Measurements from ENCODE around the gene CMAS. TPM values are rescaled to one million over a fixed set of nuclear protein-coding genes. Genes with fewer than 3 reads are reported as not detected.

Gene CMAS
- total and polyA plus RNA-seq, 2 donors (not counting 3 experiments of a cell fraction or from before 2014, with no cell fraction given) = 8.5 to 35.4 TPM

DNA sequence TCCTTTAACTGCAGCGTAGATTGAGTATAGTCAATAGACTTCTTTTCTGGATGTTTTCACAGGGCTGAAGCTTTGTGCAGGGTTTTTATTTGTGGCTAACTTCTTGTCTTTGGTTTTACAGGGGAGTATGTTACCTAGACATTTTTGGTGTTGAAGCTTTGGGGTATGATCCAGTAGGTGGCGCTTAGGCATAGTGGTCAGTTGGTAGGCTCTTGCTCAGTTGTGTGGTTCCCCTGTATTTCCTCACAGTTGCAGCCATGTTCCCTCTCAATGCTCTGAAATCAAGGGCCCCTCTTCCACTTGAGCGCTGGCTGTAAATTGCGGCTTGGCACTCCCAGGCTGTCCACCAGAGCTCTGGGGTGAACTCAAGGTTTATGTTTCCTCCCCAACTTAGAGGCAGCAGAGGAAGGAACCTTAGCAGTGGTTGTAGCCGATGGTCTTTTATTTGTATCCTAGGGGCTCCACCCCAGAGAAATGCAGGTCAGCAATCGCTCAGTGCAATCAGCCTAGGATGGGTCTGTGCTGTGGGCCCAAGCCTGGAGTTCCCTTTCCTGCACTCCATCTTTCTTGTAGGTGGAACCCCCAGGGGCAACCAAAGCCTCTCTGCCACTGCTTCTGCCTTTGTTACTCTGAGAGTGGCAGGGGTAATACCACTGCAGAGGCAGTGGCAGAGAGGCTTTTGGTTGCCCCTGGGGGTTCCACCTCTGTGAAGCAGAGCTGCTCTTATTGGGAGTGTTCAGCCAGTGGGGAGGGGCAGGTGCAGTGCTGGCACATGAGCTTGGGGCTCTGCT is 55.1 kb downstream of the CMAS start:
- Histone ChIP-seq H4K20me1 (replicated peaks; ENCODE audit: control insufficient read depth, extremely low read depth, insufficient read depth, low read length) (no peaks in the 10 kb centered on the region), H3K4me3 (replicated peaks in 1 of 3; ENCODE audit: insufficient read depth in 1 of 3, low read depth in 1 of 3, low read length in 3 of 3) (no peak overlapping the region), H3K9me3 (replicated peaks; ENCODE audit: control insufficient read depth, insufficient read depth, low read length) (no peaks in the 10 kb centered on the region), H2AFZ (ENCODE audit: low read depth, low read length) (no peak overlapping the region), H3K9ac (replicated peaks; ENCODE audit: extremely low read depth, insufficient read depth, low read length) (no peak overlapping the region), H3K4me1 (ENCODE audit: control insufficient read depth, extremely low read depth, insufficient read depth, low read length) (peaks cover 4% of the 10 kb centered on the region), H3K79me2 (ENCODE audit: control insufficient read depth, insufficient read depth, low read length) (no peaks in the 10 kb centered on the region), H3K9me1 (replicated peaks; ENCODE audit: control insufficient read depth, extremely low read depth, insufficient read depth, low read length) (no peaks in the 10 kb centered on the region), H3K27me3 (ENCODE audit: control insufficient read depth in 2 of 2, insufficient read depth in 2 of 2, low read length in 2 of 2) (peaks cover 3 to 6% of the 10 kb centered on the region in 2 experiments), H3K4me2 (ENCODE audit: insufficient read depth, low read length) (no peak overlapping the region), H3K36me3 (ENCODE audit: control insufficient read depth in 2 of 2, extremely low read depth in 1 of 2, insufficient read depth in 2 of 2, low read length in 2 of 2) (no peaks in the 10 kb centered on the region), H3K27ac (ENCODE audit: insufficient read depth, low read depth, low read length) (no peak overlapping the region)
- intact Hi-C loops (cut with micrococcal nuclease) (loop anchor here (1.0 kb wide), 2 partner anchors 234 to 342 kb away; no protein-coding TSS in a partner anchor), dilution Hi-C loops (cut with MboI; ENCODE audit: extremely low pct_ligation_motif_present, low sequenced_read_pairs) (no loop called here)
- no TSS peak for BruUV-seq (replicated peaks)
- ChIA-PET CTCF (interaction anchor here (0.6 to 5.3 kb wide), 26 partner anchors 9 to 403 kb away, joined by 3 to 79 read pairs (median 4); partner anchors contain the start of gene CMAS), POLR2A (no interaction called here)
- DNase-seq (ENCODE audit: low read depth, low spot score) (peak; percentile 57), FAIRE-seq (peak; percentile 80)
- TF ChIP-seq EZH2 (IDR thresholded peaks at IDR 0.05; ENCODE audit: borderline replicate concordance, low read depth, low read length, severe bottlenecking) = no peak
- TF ChIP-seq, protein P1, sequence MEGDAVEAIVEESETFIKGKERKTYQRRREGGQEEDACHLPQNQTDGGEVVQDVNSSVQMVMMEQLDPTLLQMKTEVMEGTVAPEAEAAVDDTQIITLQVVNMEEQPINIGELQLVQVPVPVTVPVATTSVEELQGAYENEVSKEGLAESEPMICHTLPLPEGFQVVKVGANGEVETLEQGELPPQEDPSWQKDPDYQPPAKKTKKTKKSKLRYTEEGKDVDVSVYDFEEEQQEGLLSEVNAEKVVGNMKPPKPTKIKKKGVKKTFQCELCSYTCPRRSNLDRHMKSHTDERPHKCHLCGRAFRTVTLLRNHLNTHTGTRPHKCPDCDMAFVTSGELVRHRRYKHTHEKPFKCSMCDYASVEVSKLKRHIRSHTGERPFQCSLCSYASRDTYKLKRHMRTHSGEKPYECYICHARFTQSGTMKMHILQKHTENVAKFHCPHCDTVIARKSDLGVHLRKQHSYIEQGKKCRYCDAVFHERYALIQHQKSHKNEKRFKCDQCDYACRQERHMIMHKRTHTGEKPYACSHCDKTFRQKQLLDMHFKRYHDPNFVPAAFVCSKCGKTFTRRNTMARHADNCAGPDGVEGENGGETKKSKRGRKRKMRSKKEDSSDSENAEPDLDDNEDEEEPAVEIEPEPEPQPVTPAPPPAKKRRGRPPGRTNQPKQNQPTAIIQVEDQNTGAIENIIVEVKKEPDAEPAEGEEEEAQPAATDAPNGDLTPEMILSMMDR (IDR thresholded peaks at IDR 0.05; ENCODE audit: extremely low read depth in 1 of 2, insufficient read depth in 1 of 2, low read depth in 1 of 2, low read length in 2 of 2) = peak; percentile 42 to 77

DNA sequence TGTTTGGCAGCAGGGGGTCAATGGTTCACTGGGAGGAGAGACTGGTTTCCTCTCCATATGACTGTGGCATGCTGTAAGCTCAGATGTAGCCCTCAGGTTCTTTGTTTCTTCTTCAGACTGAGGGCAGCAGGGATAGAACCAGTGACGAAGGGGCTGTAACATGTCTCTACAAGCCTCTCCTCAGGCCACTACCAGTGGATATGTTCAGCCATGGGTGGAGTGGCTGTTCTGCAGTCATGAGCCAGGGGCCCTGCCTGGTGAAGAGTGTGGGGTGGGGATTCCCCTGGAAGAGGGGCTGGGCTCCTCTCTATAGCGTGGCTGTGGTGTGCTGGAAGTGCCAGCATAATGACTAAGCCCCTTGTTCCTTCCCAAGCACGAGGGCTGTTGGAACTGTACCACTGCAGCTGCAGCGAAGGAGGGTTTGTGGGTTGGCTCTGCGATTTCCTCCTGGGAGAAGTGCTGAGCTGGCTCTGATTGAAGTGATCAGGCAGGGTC is 55.8 kb downstream of the CMAS start:
- H3K27ac ChIP-seq (ENCODE audit: insufficient read depth, low read depth, low read length) = no peak overlapping the region

More for the DNA sequence above, 55.8 kb downstream of the CMAS start:
- FAIRE-seq = peak; percentile 69
- Histone ChIP-seq H3K9me1 (replicated peaks; ENCODE audit: control insufficient read depth, extremely low read depth, insufficient read depth, low read length) (no peaks in the 10 kb centered on the region), H4K20me1 (replicated peaks; ENCODE audit: control insufficient read depth, extremely low read depth, insufficient read depth, low read length) (no peaks in the 10 kb centered on the region), H3K79me2 (ENCODE audit: control insufficient read depth, insufficient read depth, low read length) (no peaks in the 10 kb centered on the region), H2AFZ (ENCODE audit: low read depth, low read length) (no peak overlapping the region), H3K9me3 (replicated peaks; ENCODE audit: control insufficient read depth, insufficient read depth, low read length) (no peaks in the 10 kb centered on the region), H3K4me2 (ENCODE audit: insufficient read depth, low read length) (no peak overlapping the region), H3K4me3 (replicated peaks in 1 of 3; ENCODE audit: insufficient read depth in 1 of 3, low read depth in 1 of 3, low read length in 3 of 3) (no peak overlapping the region), H3K36me3 (ENCODE audit: control insufficient read depth in 2 of 2, extremely low read depth in 1 of 2, insufficient read depth in 2 of 2, low read length in 2 of 2) (no peaks in the 10 kb centered on the region), H3K4me1 (ENCODE audit: control insufficient read depth, extremely low read depth, insufficient read depth, low read length) (peaks cover 4% of the 10 kb centered on the region), H3K9ac (replicated peaks; ENCODE audit: extremely low read depth, insufficient read depth, low read length) (no peak overlapping the region), H3K27me3 (ENCODE audit: control insufficient read depth in 2 of 2, insufficient read depth in 2 of 2, low read length in 2 of 2) (peaks cover 3 to 6% of the 10 kb centered on the region in 2 experiments)
- intact Hi-C loops (cut with micrococcal nuclease) = loop anchor here (1.0 kb wide), 2 partner anchors 234 to 342 kb away; no protein-coding TSS in a partner anchor
- DNase-seq (ENCODE audit: low read depth, low spot score) = peak; percentile 78
- POLR2A ChIA-PET = no interaction called here
- CTCF ChIA-PET = interaction anchor here (0.7 to 5.3 kb wide), 15 partner anchors 14 to 404 kb away, joined by 3 to 79 read pairs (median 5); partner anchors contain the start of gene CMAS
- no TSS peak for BruUV-seq (replicated peaks)
- TF ChIP-seq EZH2 (IDR thresholded peaks at IDR 0.05; ENCODE audit: borderline replicate concordance, low read depth, low read length, severe bottlenecking) (no peak), FOS (IDR thresholded peaks at IDR 0.05; ENCODE audit: borderline replicate concordance, insufficient read depth, low read length) (peak; percentile 40), JUN (IDR thresholded peaks at IDR 0.05; ENCODE audit: borderline replicate concordance, insufficient read depth, insufficient read length, low read depth) (no peak)
- TF ChIP-seq, protein P2, sequence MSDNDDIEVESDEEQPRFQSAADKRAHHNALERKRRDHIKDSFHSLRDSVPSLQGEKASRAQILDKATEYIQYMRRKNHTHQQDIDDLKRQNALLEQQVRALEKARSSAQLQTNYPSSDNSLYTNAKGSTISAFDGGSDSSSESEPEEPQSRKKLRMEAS (IDR thresholded peaks at IDR 0.05; ENCODE audit: insufficient read depth, insufficient read length) = no peak
- TF ChIP-seq, protein P1 (IDR thresholded peaks at IDR 0.05; ENCODE audit: extremely low read depth in 1 of 2, insufficient read depth in 1 of 2, low read depth in 1 of 2, low read length in 2 of 2) = no peak
- dilution Hi-C loops (cut with MboI; ENCODE audit: extremely low pct_ligation_motif_present, low sequenced_read_pairs) = no loop called here

Measured in endothelial cell of umbilical vein (primary cell).